Keratinocyte (primary cell): ENCODE measurements around the gene ERC2. TPM values are rescaled to one million over a fixed set of nuclear protein-coding genes. Genes with fewer than 3 reads are reported as not detected.

Experiments used
- DNase-seq: peaks from one replicate; pipeline ENCODE4 v3.0.0-alpha.2; 2011; ENCODE audit warnings: low read depth, missing footprints, low spot score
- FAIRE-seq: peaks from 2 replicates; lab custom pipeline; 2011; peaks lifted over from hg19 to GRCh38; lab: Jason Lieb, UNC
- H2AFZ ChIP-seq: 2 replicates; pipeline ENCODE4 v1.6.0; 2012; ENCODE audit warnings: low read length, control low read depth, inconsistent platforms; ENCODE audit not compliant: control insufficient read depth
- H3K27ac ChIP-seq: 2 replicates; pipeline ENCODE4 v1.5.1; 2011; ENCODE audit warnings: low read length; ENCODE audit not compliant: control insufficient read depth, insufficient read depth
- H3K27me3 ChIP-seq: 3 replicates; pipeline ENCODE4 v1.6.0; 2011; ENCODE audit warnings: low read length; ENCODE audit not compliant: control insufficient read depth, insufficient read depth; ENCODE audit errors: extremely low read depth
- H3K36me3 ChIP-seq, 2 experiments: 2 replicates in 1 of 2; 3 replicates in 1 of 2; pipeline ENCODE4 v1.5.1; 2011; ENCODE audit warnings: low read length in 2 of 2, mild to moderate bottlenecking in 1 of 2; ENCODE audit not compliant: control insufficient read depth in 2 of 2, insufficient read depth in 2 of 2; ENCODE audit errors: extremely low read depth in 1 of 2
- H3K4me1 ChIP-seq: 3 replicates; pipeline ENCODE4 v1.5.1; 2011; ENCODE audit warnings: low read length; ENCODE audit not compliant: control insufficient read depth, insufficient read depth; ENCODE audit errors: extremely low read depth
- H3K4me2 ChIP-seq: 3 replicates; pipeline ENCODE4 v1.6.0; 2011; ENCODE audit warnings: low read depth, low read length; ENCODE audit not compliant: control insufficient read depth, insufficient read depth; ENCODE audit errors: extremely low read depth
- H3K4me3 ChIP-seq, 3 experiments: fragments of 200-600 bp in 1 of 3; sonication (generic) in 1 of 3; 2 replicates in 2 of 3; 3 replicates in 1 of 3; pipeline ENCODE4 v1.5.1; 2011 to 2016; ENCODE audit warnings: low read length in 3 of 3, mild to moderate bottlenecking in 3 of 3, control low read depth in 2 of 3, inconsistent platforms in 1 of 3, low read depth in 1 of 3, mixed read lengths in 1 of 3, mixed run types in 1 of 3, moderate library complexity in 1 of 3; ENCODE audit not compliant: control insufficient read depth in 2 of 3, insufficient read depth in 2 of 3; ENCODE audit errors: extremely low read depth in 1 of 3
- H3K79me2 ChIP-seq: 2 replicates; pipeline ENCODE4 v1.6.0; 2012; ENCODE audit warnings: low read length; ENCODE audit not compliant: control insufficient read depth, insufficient read depth
- H3K9ac ChIP-seq: 3 replicates; pipeline ENCODE4 v1.6.0; 2011; ENCODE audit warnings: low read length; ENCODE audit not compliant: control insufficient read depth, insufficient read depth; ENCODE audit errors: extremely low read depth
- H3K9me1 ChIP-seq: 3 replicates; pipeline ENCODE4 v1.6.0; 2011; ENCODE audit warnings: low read length; ENCODE audit not compliant: control insufficient read depth, insufficient read depth; ENCODE audit errors: extremely low read depth
- H3K9me3 ChIP-seq: 2 replicates; pipeline ENCODE4 v1.5.1; 2012; ENCODE audit warnings: low read depth, low read length; ENCODE audit not compliant: control insufficient read depth
- H4K20me1 ChIP-seq: 3 replicates; pipeline ENCODE4 v1.6.0; 2011; ENCODE audit warnings: low read length; ENCODE audit not compliant: control insufficient read depth, insufficient read depth; ENCODE audit errors: extremely low read depth
- CTCF ChIP-seq, 3 experiments: IDR thresholded peaks in 1 of 3; conservative IDR thresholded peaks in 1 of 3; optimal IDR thresholded peaks in 1 of 3; 2 replicates in 2 of 3; 3 replicates in 1 of 3; pipeline versions ENCODE3 to v1.5.1; 2011; ENCODE audit warnings: low read length in 3 of 3, mild to moderate bottlenecking in 3 of 3, moderate library complexity in 2 of 3, control low read depth in 1 of 3, inconsistent platforms in 1 of 3; ENCODE audit not compliant: insufficient read depth in 2 of 3; ENCODE audit errors: extremely low read depth in 1 of 3
- EZH2 ChIP-seq: IDR thresholded peaks from one replicate; pipeline ENCODE4 v1.6.1; 2012; ENCODE audit warnings: inconsistent platforms, mild to moderate bottlenecking, low read length, moderate library complexity
- dilution Hi-C: fragments of 300-500 bp; cut with MboI; formaldehyde crosslinking; loops from one replicate; pipeline ENCODE4 v1.7.0; 2020; ENCODE audit warnings: low sequenced_read_pairs; ENCODE audit not compliant: extremely low pct_ligation_motif_present
- polyA plus RNA-seq, 5 experiments: library from polyadenylated mRNA; depleted of rRNA in 3 of 5; stranded (reverse) in 3 of 5; stranded (forward) in 1 of 5; unstranded in 1 of 5; fragments of >200 nt; gene quantifications; 1 replicate in 1 of 5; 2 replicates in 3 of 5; 3 replicates in 1 of 5; pipeline versions ENCODE4 v1.2.1 to v1.2.3, GENCODE V29; 2011 to 2012; ENCODE audit warnings: missing spikeins in 2 of 5, low read depth in 1 of 5, low replicate concordance in 1 of 5

ERC2 gene
- polyA plus RNA-seq, 1 donor (not counting 4 experiments of a cell fraction or from before 2014, with no cell fraction given) = 0.08 TPM

- Histone ChIP-seq H3K9me3 (no peaks in the 10 kb centered on the region), H3K4me2 (no peak overlapping the region), H3K79me2 (no peaks in the 10 kb centered on the region), H3K4me1 (no peaks in the 10 kb centered on the region), H3K9me1 (no peaks in the 10 kb centered on the region), H3K9ac (no peak overlapping the region), H3K27ac (no peak overlapping the region), H2AFZ (no peak overlapping the region), H3K27me3 (no peaks in the 10 kb centered on the region), H3K36me3 (no peaks in the 10 kb centered on the region), H4K20me1 (no peaks in the 10 kb centered on the region), H3K4me3 (no peak overlapping the region)
- no peak for FAIRE-seq
- no peak for TF ChIP-seq CTCF (optimal IDR thresholded peaks at IDR 0.05 in 1 of 3, IDR thresholded peaks at IDR 0.05 in 1 of 3, conservative IDR thresholded peaks at IDR 0.05 in 1 of 3; ENCODE audit: extremely low read depth in 1 of 3, insufficient read depth in 2 of 3, low read length in 3 of 3)
- no peak for TF ChIP-seq EZH2
- no peak for DNase-seq
- dilution Hi-C loops = no loop called here
These were observed 191.0 kb downstream of the ERC2 start for GRCh38 chr3:56277236-56277635.

DNA sequence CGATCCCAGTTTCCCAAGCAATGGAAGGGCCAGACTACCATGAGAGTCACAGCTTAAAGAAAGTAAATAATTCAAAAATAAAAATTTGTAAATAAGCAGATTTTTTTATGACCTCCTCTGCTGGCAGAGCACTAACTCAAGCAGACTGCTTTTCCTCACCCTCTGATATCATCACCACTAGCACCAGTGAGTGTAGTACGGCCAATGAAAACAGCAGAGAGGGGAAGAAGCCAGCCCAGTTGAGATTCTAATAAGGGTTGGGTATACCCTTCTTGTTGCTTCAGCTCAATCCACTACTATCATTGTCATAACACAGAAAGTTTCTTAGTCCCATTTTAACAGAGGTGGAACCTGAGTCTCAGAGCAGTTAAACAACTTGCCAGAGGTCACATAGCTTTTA is 193.1 kb downstream of the ERC2 start:
- no peaks in the 10 kb centered on the region for H3K79me2 ChIP-seq
- no peaks in the 10 kb centered on the region for H3K9me3 ChIP-seq
- H2AFZ ChIP-seq = no peak overlapping the region
- FAIRE-seq = no peak
- H3K27me3 ChIP-seq = no peaks in the 10 kb centered on the region
- H3K4me1 ChIP-seq = no peaks in the 10 kb centered on the region
- DNase-seq = no peak
- H4K20me1 ChIP-seq = no peaks in the 10 kb centered on the region
- no peak for TF ChIP-seq CTCF (optimal IDR thresholded peaks at IDR 0.05 in 1 of 3, IDR thresholded peaks at IDR 0.05 in 1 of 3, conservative IDR thresholded peaks at IDR 0.05 in 1 of 3; ENCODE audit: extremely low read depth in 1 of 3, insufficient read depth in 2 of 3, low read length in 3 of 3)
- dilution Hi-C loops = no loop called here
- H3K4me2 ChIP-seq = no peak overlapping the region
- no peak overlapping the region for H3K27ac ChIP-seq
- no peaks in the 10 kb centered on the region for H3K36me3 ChIP-seq
- H3K4me3 ChIP-seq = no peak overlapping the region
- no peak overlapping the region for H3K9ac ChIP-seq
- no peaks in the 10 kb centered on the region for H3K9me1 ChIP-seq
